Measurements from ENCODE around the gene SYT1. TPM values are rescaled to one million over a fixed set of nuclear protein-coding genes. Genes with fewer than 3 reads are reported as not detected.

SYT1 gene
- total and polyA plus RNA-seq, 7 donors = 2.8 to 20.0 (median 10.6) TPM; not detected in 1

- no peaks in the 10 kb centered on the region for H3K4me1 ChIP-seq
- no peaks in the 10 kb centered on the region for H3K9me3 ChIP-seq
- no peak overlapping the region for H3K4me3 ChIP-seq
- no peak for DNase-seq
- TF ChIP-seq POLR2AphosphoS5 (IDR thresholded peaks at IDR 0.05) (no peak), CTCF (IDR thresholded peaks at IDR 0.05) (no peak), POLR2A (IDR thresholded peaks at IDR 0.05) (no peak)
- no peaks in the 10 kb centered on the region for H3K27me3 ChIP-seq
- WGBS, 2 donors = 84 to 86% methylated on average over 1 of the region's 1 CpG
- H3K36me3 ChIP-seq = no peaks in the 10 kb centered on the region
- no peak overlapping the region for H3K27ac ChIP-seq
- intact Hi-C loops (cut with DNase I) = no loop called here
Measured at GRCh38 chr12:78963439-78964227, 99.1 kb downstream of the SYT1 start.

GRCh38 chr12:78964521-78964920, 99.9 kb downstream of the SYT1 start:
- Histone ChIP-seq H3K4me3 (no peak overlapping the region), H3K4me1 (no peaks in the 10 kb centered on the region), H3K9me3 (no peaks in the 10 kb centered on the region), H3K36me3 (no peaks in the 10 kb centered on the region), H3K27ac (no peak overlapping the region), H3K27me3 (no peaks in the 10 kb centered on the region)
- TF ChIP-seq CTCF (IDR thresholded peaks at IDR 0.05) (no peak), EP300 (IDR thresholded peaks at IDR 0.05) (no peak), POLR2A (IDR thresholded peaks at IDR 0.05) (no peak), POLR2AphosphoS5 (IDR thresholded peaks at IDR 0.05) (no peak)
- DNase-seq = no peak
- intact Hi-C loops (cut with DNase I) = no loop called here

GRCh38 chr12:78966062-78966461, 101.5 kb downstream of the SYT1 start:
- no peak for TF ChIP-seq POLR2A (IDR thresholded peaks at IDR 0.05)
- no peak for TF ChIP-seq EP300 (IDR thresholded peaks at IDR 0.05)
- TF ChIP-seq POLR2AphosphoS5 (IDR thresholded peaks at IDR 0.05) = no peak
- no peak for TF ChIP-seq CTCF (IDR thresholded peaks at IDR 0.05)
- Histone ChIP-seq H3K9me3 (no peaks in the 10 kb centered on the region), H3K4me1 (no peaks in the 10 kb centered on the region), H3K4me3 (no peak overlapping the region), H3K27me3 (no peaks in the 10 kb centered on the region), H3K27ac (no peak overlapping the region), H3K36me3 (no peaks in the 10 kb centered on the region)
- intact Hi-C loops (cut with DNase I) = no loop called here
- WGBS, 2 donors = 65 to 77% methylated on average over 2 of the region's 2 CpGs
- DNase-seq = no peak

- Histone ChIP-seq H3K27ac (no peak overlapping the region), H3K36me3 (no peaks in the 10 kb centered on the region), H3K4me3 (no peak overlapping the region), H3K9me3 (no peaks in the 10 kb centered on the region), H3K4me1 (no peaks in the 10 kb centered on the region), H3K27me3 (no peaks in the 10 kb centered on the region)
- TF ChIP-seq POLR2A (IDR thresholded peaks at IDR 0.05) (no peak), POLR2AphosphoS5 (IDR thresholded peaks at IDR 0.05) (no peak), EP300 (IDR thresholded peaks at IDR 0.05) (no peak), CTCF (IDR thresholded peaks at IDR 0.05) (no peak)
- WGBS, 2 donors = 89 to 95% methylated on average over 2 of the region's 2 CpGs
- no peak for DNase-seq
- intact Hi-C loops (cut with DNase I) = no loop called here
Measured at GRCh38 chr12:78966926-78967325, 102.4 kb downstream of the SYT1 start.

- Histone ChIP-seq H3K27ac (no peak overlapping the region), H3K4me3 (no peak overlapping the region), H3K9me3 (no peaks in the 10 kb centered on the region), H3K36me3 (no peaks in the 10 kb centered on the region), H3K4me1 (no peaks in the 10 kb centered on the region), H3K27me3 (no peaks in the 10 kb centered on the region)
- TF ChIP-seq POLR2AphosphoS5 (IDR thresholded peaks at IDR 0.05) = no peak
- TF ChIP-seq POLR2A (IDR thresholded peaks at IDR 0.05) = no peak
- no peak for TF ChIP-seq CTCF (IDR thresholded peaks at IDR 0.05)
- TF ChIP-seq EP300 (IDR thresholded peaks at IDR 0.05) = no peak
- 78 to 85% methylated on average over 1 of the region's 1 CpG for WGBS, 2 donors
- intact Hi-C loops (cut with DNase I) = no loop called here
- DNase-seq = no peak
Measured at GRCh38 chr12:78968226-78968625, 103.7 kb downstream of the SYT1 start.

Data from sigmoid colon (tissue), 7 donors.